ENCODE data around the gene OTUD5.

The OTUD5 gene

DNA sequence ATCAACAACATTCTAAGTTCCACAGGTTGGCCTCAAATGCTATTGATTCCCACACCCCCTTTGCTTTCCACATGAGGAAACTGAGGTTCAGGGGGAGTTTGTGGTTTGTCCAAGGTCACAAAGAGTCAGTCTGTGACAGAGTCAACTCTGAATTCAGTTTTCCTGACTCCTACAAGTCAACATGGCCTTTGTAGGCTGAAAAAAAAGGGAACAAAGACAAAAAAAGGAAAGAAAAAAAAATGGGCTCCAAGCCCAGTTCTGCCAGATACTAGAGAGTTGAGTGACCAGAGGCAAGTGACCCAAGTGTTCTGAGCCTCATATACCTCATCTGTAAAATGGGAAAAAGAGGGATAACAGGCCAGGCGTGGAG is 22.1 kb downstream of the OTUD5 start:
- no peak for DNase-seq

DNA sequence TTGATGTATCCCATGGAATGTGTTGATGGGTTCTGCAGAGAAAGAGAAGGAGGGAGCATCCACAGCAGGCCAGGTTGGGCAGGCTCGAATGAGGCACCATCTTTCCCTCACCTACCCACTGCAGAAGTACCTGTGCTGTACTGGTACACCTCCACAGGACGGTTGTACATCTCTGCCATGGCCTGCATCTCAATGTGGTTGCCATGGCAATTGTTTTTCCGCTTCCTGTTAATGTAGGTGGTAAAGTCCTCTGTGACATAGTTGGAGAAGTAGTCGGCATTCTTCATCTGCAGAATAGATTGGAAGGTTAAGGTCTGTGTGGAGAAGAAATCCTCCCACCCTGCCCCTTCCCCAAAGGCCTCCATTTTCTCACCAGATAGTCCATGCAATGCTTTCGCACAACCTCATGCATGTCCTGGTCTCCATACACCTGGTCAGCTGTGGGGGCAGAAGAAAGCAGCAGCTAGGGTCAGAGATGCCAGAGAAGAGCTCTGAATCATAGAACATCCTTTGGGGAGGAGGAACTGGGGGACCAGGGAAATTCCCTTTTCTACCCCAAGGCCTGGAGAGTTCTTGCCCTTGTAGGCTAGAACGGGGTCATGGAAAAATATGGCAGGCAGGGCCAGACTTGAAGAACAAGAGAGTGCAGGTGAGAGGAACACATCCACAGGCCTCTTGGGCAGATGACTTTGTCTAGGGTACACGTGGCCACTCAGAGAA is 22.7 kb downstream of the OTUD5 start:
- DNase-seq = no peak

DNA sequence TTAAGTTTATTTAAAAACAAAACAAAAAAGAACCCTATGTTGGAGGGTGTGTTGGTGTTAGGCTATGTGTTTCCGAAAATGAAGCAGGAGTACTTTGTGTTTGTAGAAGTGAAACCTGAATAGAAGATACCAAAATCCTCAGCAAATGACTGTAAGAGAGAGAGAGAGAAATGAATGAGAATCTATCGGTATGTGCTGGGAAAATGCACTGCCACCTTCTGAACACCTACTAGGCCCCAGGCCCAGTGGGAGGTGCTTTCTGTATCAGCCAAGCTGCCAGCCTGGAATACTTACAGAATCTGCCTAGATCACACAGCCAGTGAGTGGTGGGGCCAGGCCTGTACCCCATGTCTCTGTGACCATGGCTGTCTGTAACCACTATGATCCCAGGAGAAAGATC is 23.6 kb downstream of the OTUD5 start:
- DNase-seq = no peak

DNA sequence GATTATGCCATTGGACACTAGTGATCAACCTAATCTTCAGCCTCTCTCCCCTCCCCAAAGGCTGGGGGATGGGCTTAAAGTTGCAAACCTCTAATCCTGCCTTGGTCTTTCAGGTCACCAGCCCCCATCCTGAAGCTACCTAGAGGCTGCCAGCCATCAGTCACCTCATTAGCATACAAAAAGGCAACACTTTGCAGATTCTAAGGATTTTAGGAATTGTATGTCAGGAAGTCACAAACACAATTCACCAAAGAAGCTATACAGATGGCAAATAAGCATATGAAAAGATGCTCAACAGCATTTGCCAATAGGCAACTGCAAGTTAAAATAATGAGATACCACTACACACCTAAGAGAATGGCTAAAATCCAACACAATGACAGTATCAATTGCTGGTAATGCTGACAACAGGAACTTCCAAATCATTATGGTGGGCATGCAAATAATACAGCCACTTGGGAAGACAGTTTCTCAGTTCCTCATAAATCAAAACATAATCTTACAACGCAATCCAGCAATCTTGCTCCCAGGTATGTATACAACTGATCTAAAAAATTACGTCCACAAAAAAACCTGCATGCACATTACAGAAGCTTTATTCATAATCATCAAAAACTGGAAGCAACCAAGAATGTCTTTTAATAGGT is 29.5 kb downstream of the OTUD5 start:
- no peak for DNase-seq

DNA sequence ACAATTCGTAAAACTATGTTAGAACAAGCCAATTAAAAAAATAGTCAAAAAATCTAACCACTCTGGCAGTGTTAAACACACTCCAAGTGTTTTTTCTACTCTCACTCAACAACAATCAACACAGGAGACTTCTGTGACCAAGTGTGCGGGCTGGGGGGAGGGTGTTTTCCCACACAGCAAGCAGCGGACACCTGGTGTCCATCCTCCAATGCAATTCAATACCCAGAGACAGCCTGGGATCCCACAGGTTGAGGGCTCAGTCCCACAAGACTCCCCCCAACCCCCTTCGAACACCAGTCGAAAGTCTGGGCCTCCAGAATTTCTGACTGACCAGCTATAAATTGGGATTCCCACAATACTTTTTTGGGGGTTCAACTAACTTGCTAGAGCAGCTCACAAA is 30.3 kb downstream of the OTUD5 start:
- no peak for DNase-seq

DNA sequence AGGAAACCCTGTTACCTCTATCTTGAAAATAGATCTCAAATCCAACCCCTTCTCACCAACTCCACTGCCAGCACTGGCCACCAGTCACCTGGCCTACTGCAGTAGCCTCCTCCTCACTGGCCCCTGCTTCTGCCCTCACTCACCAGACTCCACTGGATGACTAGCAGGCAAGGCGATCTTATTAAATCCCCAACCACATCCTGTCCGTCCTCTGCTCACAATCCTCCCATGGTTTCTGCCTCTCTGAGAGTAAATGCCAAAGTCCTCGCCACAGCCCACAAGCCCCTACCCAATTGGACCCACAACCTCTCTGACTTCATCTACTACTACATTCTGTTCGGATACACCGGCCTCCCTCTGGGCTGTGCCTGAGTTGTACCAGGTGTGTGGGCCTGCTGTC is 33.1 kb downstream of the OTUD5 start:
- no peak for DNase-seq

DNA sequence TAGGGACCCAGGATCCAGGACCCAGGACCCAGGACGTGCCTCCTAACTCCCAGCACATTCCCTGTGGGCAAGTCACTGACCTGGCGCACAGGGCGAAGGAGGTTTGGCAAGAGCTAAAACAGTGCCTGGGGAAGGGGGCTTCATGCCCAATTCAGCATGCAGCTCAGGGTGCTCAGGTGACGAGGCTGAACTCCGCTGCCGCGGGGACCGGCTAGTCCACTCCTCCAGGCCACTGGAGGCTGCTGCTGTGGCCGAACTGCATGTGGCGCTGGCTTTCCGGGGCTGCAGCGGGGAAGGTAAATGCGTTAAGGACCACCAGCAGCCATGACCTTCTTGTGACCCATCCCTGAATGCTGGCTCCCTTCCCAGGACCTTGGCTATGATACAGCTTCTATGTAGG is 33.6 kb downstream of the OTUD5 start:
- no peak for DNase-seq

DNA sequence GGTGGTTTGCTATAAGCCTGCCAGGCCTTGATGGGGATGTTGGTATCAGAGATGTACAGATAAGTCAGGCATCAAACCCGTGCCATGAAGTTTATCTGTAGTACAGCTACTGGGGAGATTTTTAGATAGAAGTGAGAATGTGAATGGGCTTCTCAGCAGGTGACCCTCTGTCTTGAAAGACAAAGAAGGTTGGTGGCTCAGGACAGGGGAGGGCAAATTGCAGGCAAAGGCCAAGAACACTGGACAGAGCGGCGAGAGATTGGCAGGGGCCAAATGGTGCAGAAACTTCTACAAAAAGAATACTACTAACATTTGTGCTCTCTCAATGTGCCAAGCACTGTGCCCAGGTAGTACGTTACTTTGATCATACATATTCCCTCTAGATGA is 36.7 kb downstream of the OTUD5 start:
- no peak for DNase-seq

DNA sequence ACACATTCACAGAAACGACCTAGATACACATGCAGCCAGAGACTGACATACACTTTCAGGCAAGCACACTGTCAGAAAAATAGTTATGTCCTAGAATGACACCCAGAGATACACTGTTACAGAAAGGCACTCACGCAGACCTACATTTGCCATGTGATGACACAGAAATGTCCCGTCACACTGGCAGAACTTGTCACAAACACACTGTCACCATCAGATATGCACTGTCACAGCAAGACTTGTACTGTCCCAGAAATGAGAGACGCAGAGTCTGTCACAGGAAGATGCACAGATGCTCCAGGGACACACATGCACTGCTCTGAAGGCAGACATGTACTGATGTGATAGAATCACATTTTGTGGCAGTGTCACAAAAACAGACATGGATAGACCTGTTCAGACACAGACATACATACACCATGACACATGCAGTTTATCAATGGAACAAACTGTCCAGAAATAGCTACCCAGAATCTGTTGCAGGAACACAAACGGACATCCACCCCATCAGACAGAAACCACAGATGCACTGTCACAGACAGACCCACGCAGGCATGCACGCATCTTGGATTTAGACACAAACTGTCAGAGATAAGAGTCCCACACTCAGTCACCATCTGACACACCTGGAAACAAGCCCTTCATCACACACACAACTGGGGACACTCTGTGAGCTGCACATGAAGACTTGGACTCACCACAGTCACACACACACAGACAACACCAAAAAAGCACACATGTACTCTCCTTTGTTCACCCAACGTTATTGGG is 37.3 kb downstream of the OTUD5 start:
- DNase-seq = no peak

DNA sequence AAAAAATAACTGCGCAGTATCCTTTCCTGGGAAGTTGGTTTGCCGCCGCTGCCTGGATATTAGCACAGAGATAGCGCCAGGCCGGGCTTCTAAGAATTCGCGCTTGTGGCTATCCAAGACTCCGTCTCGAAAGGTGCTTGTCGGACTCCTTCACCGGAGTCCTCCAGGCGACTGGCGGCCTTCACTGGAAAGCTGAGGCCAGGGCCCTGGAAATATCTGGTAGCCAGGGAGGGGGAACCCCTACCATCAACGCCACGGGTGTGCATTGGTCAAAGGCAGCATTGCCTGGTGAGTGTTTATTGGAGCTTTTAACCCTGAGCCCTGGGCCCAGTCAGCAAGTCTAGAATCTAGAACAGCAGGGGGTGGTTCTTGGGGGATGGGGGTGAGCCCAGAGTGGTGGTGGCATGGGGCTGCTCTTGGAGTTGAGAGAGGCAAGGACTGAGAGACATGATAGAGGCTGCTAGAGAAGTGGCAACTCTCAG is 38.0 kb downstream of the OTUD5 start:
- DNase-seq = no peak

DNA sequence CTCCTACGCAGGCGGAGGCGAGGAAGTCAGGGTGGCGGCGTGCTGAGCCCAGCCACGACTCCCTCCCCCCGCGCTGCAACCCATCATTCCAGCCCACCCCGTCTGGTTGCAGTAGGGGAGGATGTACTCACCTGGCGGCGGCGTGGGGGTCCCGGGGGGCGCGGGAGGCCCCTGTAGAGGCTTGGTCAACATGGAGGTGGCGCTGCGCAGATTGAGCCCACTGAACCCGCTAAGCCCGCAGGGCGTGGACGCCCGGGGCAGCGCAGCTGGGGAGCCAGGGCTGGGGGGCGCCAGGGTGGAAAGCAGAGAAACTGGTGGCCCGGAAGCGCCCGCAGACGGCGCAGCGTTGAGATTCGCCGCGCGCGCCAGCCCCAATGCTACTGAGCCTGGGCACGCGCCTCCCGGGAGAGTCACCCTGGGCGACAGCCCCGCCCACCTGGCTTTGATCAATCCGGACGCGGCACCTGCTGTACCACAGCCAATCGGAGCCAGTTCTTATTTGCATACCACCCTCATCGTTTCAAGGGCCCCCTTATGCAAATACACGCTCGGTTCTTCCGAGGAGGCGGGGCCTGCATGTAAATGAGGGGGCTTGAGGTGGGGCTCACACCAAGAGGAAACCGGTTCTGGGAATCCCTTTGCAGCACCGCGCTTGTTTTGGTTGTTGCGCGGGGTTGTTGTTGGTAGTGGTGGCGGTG is 38.6 kb downstream of the OTUD5 start, which contains the start of gene PIM2:
Gene PIM2 (minus strand): TSS at position 382 of the 698 bp plus-strand sequence. CDS start 190 bp downstream, at position 192.
- peak; percentile 60 for DNase-seq

DNA sequence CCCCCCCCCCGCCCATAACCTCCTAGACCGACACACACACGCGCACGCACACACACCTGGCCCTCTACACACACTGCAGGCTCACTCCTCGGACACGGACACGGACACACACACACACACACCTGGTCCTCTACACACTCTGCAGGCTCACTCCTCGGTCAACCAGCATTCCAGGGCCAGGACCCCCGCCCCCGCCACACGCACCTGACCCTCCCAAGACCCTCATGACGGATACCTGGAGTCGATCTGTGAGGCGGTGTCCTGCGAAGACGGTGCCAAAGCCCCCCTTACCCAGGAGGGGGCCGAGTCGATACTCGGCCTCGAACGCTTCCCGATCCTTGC is 39.1 kb downstream of the OTUD5 start:
- no peak for DNase-seq

DNA sequence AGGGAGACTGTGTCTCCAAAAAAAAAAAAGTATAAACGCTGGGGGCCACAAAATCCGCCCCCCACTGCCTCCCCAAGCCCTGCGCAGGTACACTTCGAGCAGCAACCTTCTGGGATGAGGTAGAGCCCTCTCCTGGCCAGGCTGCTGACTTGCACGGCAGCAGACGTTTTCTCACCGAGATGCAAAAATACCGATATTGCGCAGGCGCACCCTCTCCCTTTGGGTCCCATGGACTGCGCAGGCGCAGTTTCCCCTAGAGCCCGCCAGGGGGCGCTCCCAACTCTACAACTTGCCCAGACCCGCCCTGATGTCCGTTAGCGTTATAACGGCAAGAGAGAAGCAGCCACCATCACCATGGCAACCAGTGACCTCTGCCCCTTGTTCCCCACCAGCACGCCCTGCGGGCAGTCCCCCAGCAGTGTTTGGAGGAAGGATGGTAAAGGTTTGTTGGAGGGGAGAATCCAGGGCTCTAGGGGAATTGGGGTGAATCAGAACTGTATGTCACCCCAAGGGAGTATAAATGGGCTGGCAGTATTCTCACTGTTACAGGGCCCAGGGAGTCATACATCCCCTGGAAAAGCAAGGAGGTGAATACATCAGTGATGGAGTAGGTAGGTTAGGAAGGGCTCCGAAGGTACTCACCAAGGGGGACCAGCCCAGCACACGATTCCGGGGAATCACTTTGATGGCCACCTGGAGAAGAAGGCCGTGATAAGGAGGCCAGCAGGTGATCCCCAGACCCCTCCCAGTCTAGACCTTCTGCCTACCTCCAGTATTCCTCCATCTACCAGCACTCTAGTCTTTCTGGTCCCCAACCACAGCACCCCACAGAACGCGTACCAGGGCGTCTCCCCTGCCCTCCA is 40.0 kb downstream of the OTUD5 start:
- DNase-seq = peak; percentile 87

DNA sequence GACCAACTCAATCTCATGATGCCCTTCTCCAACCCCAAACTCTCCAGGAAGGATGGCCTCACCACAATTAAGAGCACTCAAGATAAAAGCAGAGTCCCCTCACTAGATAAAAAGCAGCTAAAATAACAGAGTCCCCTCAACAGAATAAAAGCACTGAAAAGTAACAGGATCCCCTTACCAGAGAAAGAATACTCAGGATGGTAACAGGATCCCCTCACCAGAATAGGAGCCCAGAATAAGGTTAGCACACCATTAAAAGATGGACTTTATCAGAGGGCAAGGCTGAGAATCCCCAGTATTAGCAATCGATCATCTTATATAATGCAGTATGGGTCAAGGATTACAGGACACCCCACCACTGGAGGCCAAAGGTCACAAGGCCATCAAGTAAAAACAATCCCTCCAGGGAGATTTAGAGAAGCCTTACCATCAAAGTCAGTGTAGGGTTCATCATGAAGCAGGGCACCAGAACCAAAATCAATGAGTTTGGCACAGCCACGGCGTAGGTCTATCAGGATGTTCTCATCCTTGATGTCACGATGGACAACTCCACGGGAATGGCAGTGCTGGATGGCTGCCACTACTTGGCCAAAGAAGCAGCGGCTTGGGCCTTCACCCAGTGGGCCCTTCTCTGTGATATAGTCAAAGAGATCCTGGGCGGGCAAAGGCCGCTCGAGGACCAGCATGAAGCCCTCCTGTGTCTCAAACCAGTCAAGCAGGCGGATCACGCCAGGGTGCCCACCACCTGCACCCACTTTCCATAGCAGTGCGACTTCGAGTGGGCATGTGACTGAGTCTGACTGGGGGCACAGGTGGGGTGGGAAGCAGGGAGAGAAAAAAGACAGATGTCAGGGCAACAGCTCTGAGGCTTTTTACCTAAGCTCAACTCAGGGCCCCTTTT is 42.6 kb downstream of the OTUD5 start:
- no peak for DNase-seq

DNA sequence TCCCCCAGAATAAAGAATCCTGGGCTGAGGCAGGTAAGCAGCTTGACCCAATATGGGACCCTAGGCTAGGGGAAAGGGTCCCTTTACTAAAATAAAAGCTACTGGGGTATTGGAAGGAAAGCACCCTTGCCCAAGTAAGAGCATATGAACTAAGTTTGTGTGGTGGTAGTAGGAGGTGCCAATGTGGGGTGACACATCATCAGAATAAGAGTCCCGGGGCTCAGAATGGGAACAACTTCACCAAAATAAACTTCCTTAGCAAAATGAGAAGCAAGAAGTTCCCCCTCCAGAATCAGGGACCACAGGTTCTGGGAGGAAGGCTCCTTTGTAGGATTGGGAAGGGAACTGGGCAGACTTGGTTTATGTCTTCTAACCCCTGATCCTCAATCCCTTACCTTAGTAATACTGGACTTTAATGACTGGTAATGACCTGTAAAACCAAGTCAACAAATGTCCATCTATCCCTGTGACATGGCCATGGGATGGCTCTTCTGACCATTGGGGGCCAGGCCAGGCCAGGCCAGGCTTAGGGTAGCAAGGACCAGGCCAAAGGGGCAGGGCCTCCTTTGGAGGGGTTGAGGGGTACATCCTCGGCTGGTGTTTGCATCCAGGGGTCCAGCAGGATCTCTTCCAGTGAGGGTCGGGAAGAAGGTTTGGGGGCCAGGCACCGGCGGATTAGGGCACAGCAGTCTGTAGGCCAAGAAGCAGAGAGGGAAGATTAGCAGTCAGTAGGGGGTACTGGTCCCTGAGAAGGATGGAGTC is 43.6 kb downstream of the OTUD5 start:
- DNase-seq = no peak

DNA sequence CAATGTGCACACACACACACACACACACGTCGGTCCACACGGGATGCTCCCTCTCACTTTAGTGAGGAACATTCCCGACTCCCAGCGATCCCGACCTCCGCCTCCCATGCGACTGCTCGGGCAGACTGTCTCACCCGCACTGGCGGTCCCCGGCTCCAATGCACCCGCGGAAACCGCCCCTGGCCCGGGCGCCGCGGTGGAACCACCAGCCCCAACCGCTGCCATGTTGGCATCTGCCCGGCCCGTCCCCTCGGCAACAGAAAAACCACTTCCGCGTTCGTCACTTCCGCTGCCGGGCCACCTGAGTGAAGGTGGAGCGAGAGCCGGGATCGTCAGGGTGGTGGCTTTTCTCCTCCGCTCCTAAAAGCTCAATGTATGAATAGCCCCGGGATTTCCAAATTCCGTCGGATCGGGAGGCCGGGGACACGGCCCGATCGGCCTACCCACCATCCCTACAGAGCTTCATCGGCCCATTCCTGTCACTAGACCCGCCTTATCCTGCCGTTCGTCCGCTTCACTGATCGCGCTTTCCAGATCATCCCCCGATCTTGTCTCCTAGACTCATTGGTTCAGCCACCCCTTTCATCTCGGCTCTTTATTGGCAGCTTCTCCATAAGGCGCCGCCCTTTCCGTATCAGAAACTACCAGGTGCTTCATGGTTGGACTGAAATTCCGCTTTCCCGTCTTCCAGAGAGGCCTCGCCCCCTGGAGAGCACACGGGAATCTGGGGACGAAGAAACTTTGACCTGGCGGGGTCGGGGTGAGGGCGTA is 45.8 kb downstream of the OTUD5 start, which contains the start of gene SLC35A2:
Gene SLC35A2 (minus strand): TSS at position 235 of the 771 bp plus-strand sequence. CDS start 10 bp downstream, at position 225.
- DNase-seq = peak; percentile 65

DNA sequence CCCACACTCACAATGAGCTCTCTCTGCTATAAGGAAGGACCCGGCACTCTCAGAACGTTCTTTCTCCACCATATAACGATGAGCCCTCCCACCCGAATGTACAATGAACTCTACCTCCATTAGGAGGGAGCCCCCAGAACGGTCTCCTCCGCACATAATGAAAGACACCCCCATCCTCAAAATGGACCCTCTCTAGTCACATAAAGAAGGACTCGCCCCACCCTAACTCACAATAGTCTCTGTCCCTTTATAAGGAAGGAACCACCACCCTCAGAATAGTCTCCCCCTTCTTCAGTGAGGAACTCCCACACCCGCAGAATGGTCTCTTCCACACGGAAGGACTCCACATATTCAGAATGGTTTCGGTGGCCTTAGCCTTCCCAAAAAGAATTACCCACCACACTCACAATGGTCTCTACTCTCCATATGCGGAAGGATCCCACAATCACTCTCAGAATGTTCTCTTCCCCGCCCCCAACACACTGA is 46.4 kb downstream of the OTUD5 start:
- DNase-seq = peak; percentile 36

DNA sequence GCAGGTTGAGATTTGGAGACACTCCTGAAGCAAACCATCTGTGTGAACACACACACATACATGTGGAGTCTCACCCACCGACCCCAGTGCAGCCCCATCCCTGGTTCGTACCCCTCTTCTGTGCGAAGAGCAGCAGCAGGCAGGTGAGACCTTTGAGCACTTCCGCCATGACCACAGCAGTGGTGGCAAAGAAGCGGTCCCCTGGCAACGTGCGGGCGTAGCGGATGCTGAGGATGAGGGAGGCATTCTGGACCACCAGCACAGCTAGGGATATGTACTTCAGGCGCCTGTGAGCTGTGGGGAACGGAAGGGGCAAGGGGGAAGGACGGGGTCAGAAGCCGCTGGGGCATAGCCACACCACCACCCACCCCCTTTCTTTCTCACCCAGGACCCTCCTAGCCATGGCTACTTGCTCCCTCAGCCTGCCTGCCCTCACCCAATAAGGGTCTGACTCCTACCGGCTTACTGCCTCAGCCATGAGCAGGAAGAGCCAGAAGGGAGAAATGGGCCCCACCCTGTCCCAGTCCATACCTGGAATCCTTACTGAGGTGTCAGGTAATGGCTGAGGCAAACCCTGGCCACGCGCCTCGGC is 47.6 kb downstream of the OTUD5 start:
- no peak for DNase-seq

DNA sequence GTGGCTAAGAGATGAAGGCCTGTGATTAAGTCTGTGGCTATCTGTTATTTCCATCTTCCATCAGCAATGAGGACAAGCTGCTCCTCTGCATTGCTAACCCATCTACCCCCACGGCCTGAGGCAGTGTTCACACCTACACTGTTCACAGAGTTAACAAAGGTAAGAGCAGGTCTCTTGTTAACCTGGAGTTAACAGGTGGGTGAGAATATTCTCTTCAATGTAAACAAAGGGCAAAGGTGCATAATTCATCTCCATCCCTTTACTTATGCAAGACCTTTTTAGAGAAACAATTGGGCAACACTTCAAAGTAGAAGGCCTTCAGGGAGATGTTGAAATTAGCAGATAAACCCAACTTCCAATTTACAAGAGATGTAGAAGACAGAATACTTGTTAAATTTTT is 48.8 kb downstream of the OTUD5 start:
- DNase-seq = no peak
